HCT116 (cell line): ENCODE data around the gene LAMC2. TPM values are rescaled to one million over a fixed set of nuclear protein-coding genes. Genes with fewer than 3 reads are reported as not detected.

Source experiments
- ATAC-seq: fragments of 200-7000 bp; cut with Tn5 transposase; 2 replicates; pipeline ENCODE4 v1.9.1; 2020; ENCODE audit warnings: mild to moderate bottlenecking, moderate library complexity
- BruUV-seq: library from RNA; stranded (reverse); fragments of 400-500 nt; replicated peaks from 2 replicates; lab custom pipeline; 2021; lab: Mats Ljungman, UMichigan
- CTCF ChIA-PET: fragments of 300-600 bp; sonication (Branson Sonifier 250); formaldehyde crosslinking; loops from one replicate; lab custom pipeline; 2021; ENCODE audit warnings: antibody characterized with exemption; lab: Charles Lee
- POLR2A ChIA-PET: fragments of 300-600, 350-600 bp; sonication (Branson Sonifier 250); formaldehyde crosslinking; loops from one replicate; lab custom pipeline; 2021; ENCODE audit warnings: antibody characterized with exemption; lab: Charles Lee
- RAD21 ChIA-PET, 2 experiments: fragments of 300-600 bp; sonication (Branson Sonifier 250); formaldehyde crosslinking; loops; one replicate each; lab custom pipeline; 2023; ENCODE audit warnings: low total read pairs in 2 of 2; ENCODE audit not compliant: uncharacterized antibody in 2 of 2, unreplicated experiment in 2 of 2, low non-redundant PET in 1 of 2; lab: Charles Lee
- DNase-seq: peaks from one replicate; pipeline ENCODE4 v3.0.0-alpha.2; 2010; ENCODE audit warnings: low read depth, low spot score
- H2AFZ ChIP-seq: fragments of 200-600 bp; shearing (Covaris generic), sonication (generic); 2 replicates; pipeline ENCODE4 v1.6.1; 2017; ENCODE audit warnings: low read depth, mixed run types, mixed read lengths, antibody characterized with exemption, low read length; ENCODE audit not compliant: poor library complexity, severe bottlenecking
- H3K27ac ChIP-seq: 2 replicates; pipeline ENCODE4 v1.5.1; 2012; ENCODE audit warnings: low read depth, low read length
- H3K27me3 ChIP-seq: fragments of 200-600 bp; sonication (generic); 2 replicates; pipeline ENCODE4 v1.6.1; 2016; ENCODE audit warnings: mixed run types, low read length, mixed read lengths; ENCODE audit not compliant: insufficient read depth
- H3K36me3 ChIP-seq, 2 experiments: fragments of 200-500 bp in 1 of 2; fragments of 200-600 bp in 1 of 2; sonication (Bioruptor generic) in 1 of 2; sonication (generic) in 1 of 2; 2 replicates each; pipeline versions ENCODE4 v1.5.1 to v1.6.1; 2014 to 2016; ENCODE audit warnings: low read length in 2 of 2, inconsistent platforms in 1 of 2, mixed read lengths in 1 of 2, mixed run types in 1 of 2; ENCODE audit not compliant: insufficient read depth in 2 of 2, control insufficient read depth in 1 of 2
- H3K4me1 ChIP-seq, 2 experiments: fragments of 200-600 bp in 1 of 2; sonication (generic) in 1 of 2; 2 replicates each; pipeline versions ENCODE4 v1.5.1 to v1.6.1; 2012 to 2017; ENCODE audit warnings: low read length in 2 of 2, inconsistent platforms in 1 of 2, mild to moderate bottlenecking in 1 of 2, mixed read lengths in 1 of 2, mixed run types in 1 of 2, moderate library complexity in 1 of 2; ENCODE audit not compliant: insufficient read depth in 2 of 2, control insufficient read depth in 1 of 2
- H3K4me2 ChIP-seq: fragments of 200-600 bp; sonication (generic); 2 replicates; pipeline ENCODE4 v1.6.1; 2017; ENCODE audit warnings: mixed run types, low read length, mixed read lengths
- H3K4me3 ChIP-seq, 2 experiments: fragments of 200-600 bp in 1 of 2; sonication (generic) in 1 of 2; replicated peaks in 1 of 2; 2 replicates each; pipeline ENCODE4 v1.5.1; 2011 to 2016; ENCODE audit warnings: low read length in 2 of 2, control low read depth in 1 of 2, low read depth in 1 of 2, mild to moderate bottlenecking in 1 of 2, mixed read lengths in 1 of 2, mixed run types in 1 of 2
- H3K79me2 ChIP-seq: fragments of 200-600 bp; sonication (generic); 2 replicates; pipeline ENCODE4 v1.6.1; 2017; ENCODE audit warnings: mild to moderate bottlenecking, mixed run types, low read length, moderate library complexity, mixed read lengths; ENCODE audit not compliant: insufficient read depth
- H3K9ac ChIP-seq: fragments of 200-600 bp; sonication (generic); 2 replicates; pipeline ENCODE4 v1.6.1; 2016; ENCODE audit warnings: low read length, mixed read lengths
- H3K9me2 ChIP-seq: fragments of 200-600 bp; sonication (generic), shearing (Covaris generic); 2 replicates; pipeline ENCODE4 v1.6.1; 2017; ENCODE audit warnings: mixed run types, mild to moderate bottlenecking, moderate library complexity; ENCODE audit not compliant: insufficient read depth
- H3K9me3 ChIP-seq, 2 experiments: fragments of 200-500 bp in 1 of 2; fragments of 200-600 bp in 1 of 2; sonication (Bioruptor generic) in 1 of 2; sonication (generic) in 1 of 2; 2 replicates each; pipeline ENCODE4 v1.6.1; 2014 to 2017; ENCODE audit warnings: low read length in 2 of 2, mixed read lengths in 2 of 2, inconsistent platforms in 1 of 2, low read depth in 1 of 2, mild to moderate bottlenecking in 1 of 2, mixed run types in 1 of 2, moderate library complexity in 1 of 2; ENCODE audit not compliant: control insufficient read depth in 1 of 2, insufficient read depth in 1 of 2
- H4K20me1 ChIP-seq: fragments of 200-600 bp; sonication (generic), shearing (Covaris generic); 2 replicates; pipeline ENCODE4 v1.6.1; 2017; ENCODE audit warnings: mixed run types, mild to moderate bottlenecking, moderate library complexity; ENCODE audit not compliant: insufficient read depth
- ATF3 ChIP-seq: IDR thresholded peaks from 2 replicates; pipeline ENCODE4 v1.6.1; 2012
- CEBPB ChIP-seq: IDR thresholded peaks from 2 replicates; pipeline ENCODE4 v1.6.1; 2012; ENCODE audit warnings: low read depth
- EGR1 ChIP-seq: IDR thresholded peaks from 2 replicates; pipeline ENCODE4 v1.6.1; 2012; ENCODE audit warnings: low read depth
- ELF1 ChIP-seq: IDR thresholded peaks from 2 replicates; pipeline ENCODE4 v1.6.1; 2012; ENCODE audit warnings: low read depth, borderline replicate concordance
- EZH2 ChIP-seq: fragments of 200-600 bp; sonication (generic); IDR thresholded peaks from 2 replicates; pipeline ENCODE4 v1.6.1; 2017; ENCODE audit warnings: antibody characterized with exemption, mixed run types
- RAD21 ChIP-seq: IDR thresholded peaks from 2 replicates; pipeline ENCODE4 v1.6.1; 2012; ENCODE audit warnings: low read depth, mild to moderate bottlenecking
- SIN3A ChIP-seq: IDR thresholded peaks from 2 replicates; pipeline ENCODE4 v1.6.1; 2012; ENCODE audit warnings: low read depth
- SP1 ChIP-seq: IDR thresholded peaks from 2 replicates; pipeline ENCODE4 v1.6.1; 2012; ENCODE audit warnings: low read depth
- TCF7L2 ChIP-seq: IDR thresholded peaks from 2 replicates; pipeline ENCODE4 v1.7.0; 2011; ENCODE audit warnings: borderline replicate concordance, inconsistent platforms; ENCODE audit not compliant: insufficient read depth, insufficient read length; ENCODE audit errors: extremely low read depth
- ZFX ChIP-seq: fragments of 450-650 bp; IDR thresholded peaks from 2 replicates; pipeline ENCODE4 v1.6.1; 2017
- intact Hi-C: fragments of 100-400 bp; cut with micrococcal nuclease; formaldehyde crosslinking; loops from 2 replicates; pipeline ENCODE4 v1.10.0; 2022
- total RNA-seq: library from RNA; stranded (reverse); gene quantifications from one replicate; pipeline ENCODE4 v1.2.1, GENCODE V29; 2021; ENCODE audit not compliant: unreplicated experiment
- TF ChIP-seq, protein P1 (sequence below): IDR thresholded peaks from 2 replicates; pipeline ENCODE4 v1.6.1; 2012; ENCODE audit warnings: low read depth
- TF ChIP-seq, protein P2 (sequence below): IDR thresholded peaks from 2 replicates; pipeline ENCODE4 v1.6.1; 2012
- TF ChIP-seq, protein P3 (sequence below), 3 experiments: fragments of 200-600 bp in 1 of 3; sonication (generic) in 1 of 3; IDR thresholded peaks in 2 of 3; conservative IDR thresholded peaks in 1 of 3; 2 replicates each; pipeline ENCODE4 v1.5.1; 2012 to 2017; ENCODE audit warnings: low read depth in 2 of 3, low read length in 2 of 3, antibody characterized with exemption in 1 of 3, borderline replicate concordance in 1 of 3, control low read depth in 1 of 3, mild to moderate bottlenecking in 1 of 3, mixed read lengths in 1 of 3, mixed run types in 1 of 3, moderate library complexity in 1 of 3; ENCODE audit not compliant: insufficient read depth in 1 of 3

The LAMC2 gene
- total RNA-seq, 1 experiment from 2014 or later: 22.2 TPM

- no peaks in the 10 kb centered on the region for H3K9me3 ChIP-seq
- no peak overlapping the region for H3K27ac ChIP-seq
- no peak overlapping the region for H3K4me2 ChIP-seq
- H3K4me3 ChIP-seq: no peak overlapping the region
- H3K79me2 ChIP-seq: no peaks in the 10 kb centered on the region
- TF ChIP-seq EGR1 (no peak), TCF7L2 (no peak), ELF1 (no peak), ZFX (no peak), SP1 (no peak), CEBPB (no peak), EZH2 (no peak), SIN3A (no peak), ATF3 (no peak), RAD21 (no peak)
- TF ChIP-seq, protein P1, sequence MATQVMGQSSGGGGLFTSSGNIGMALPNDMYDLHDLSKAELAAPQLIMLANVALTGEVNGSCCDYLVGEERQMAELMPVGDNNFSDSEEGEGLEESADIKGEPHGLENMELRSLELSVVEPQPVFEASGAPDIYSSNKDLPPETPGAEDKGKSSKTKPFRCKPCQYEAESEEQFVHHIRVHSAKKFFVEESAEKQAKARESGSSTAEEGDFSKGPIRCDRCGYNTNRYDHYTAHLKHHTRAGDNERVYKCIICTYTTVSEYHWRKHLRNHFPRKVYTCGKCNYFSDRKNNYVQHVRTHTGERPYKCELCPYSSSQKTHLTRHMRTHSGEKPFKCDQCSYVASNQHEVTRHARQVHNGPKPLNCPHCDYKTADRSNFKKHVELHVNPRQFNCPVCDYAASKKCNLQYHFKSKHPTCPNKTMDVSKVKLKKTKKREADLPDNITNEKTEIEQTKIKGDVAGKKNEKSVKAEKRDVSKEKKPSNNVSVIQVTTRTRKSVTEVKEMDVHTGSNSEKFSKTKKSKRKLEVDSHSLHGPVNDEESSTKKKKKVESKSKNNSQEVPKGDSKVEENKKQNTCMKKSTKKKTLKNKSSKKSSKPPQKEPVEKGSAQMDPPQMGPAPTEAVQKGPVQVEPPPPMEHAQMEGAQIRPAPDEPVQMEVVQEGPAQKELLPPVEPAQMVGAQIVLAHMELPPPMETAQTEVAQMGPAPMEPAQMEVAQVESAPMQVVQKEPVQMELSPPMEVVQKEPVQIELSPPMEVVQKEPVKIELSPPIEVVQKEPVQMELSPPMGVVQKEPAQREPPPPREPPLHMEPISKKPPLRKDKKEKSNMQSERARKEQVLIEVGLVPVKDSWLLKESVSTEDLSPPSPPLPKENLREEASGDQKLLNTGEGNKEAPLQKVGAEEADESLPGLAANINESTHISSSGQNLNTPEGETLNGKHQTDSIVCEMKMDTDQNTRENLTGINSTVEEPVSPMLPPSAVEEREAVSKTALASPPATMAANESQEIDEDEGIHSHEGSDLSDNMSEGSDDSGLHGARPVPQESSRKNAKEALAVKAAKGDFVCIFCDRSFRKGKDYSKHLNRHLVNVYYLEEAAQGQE: no peak
- TF ChIP-seq, protein P2, sequence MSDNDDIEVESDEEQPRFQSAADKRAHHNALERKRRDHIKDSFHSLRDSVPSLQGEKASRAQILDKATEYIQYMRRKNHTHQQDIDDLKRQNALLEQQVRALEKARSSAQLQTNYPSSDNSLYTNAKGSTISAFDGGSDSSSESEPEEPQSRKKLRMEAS: no peak
- TF ChIP-seq, protein P3, sequence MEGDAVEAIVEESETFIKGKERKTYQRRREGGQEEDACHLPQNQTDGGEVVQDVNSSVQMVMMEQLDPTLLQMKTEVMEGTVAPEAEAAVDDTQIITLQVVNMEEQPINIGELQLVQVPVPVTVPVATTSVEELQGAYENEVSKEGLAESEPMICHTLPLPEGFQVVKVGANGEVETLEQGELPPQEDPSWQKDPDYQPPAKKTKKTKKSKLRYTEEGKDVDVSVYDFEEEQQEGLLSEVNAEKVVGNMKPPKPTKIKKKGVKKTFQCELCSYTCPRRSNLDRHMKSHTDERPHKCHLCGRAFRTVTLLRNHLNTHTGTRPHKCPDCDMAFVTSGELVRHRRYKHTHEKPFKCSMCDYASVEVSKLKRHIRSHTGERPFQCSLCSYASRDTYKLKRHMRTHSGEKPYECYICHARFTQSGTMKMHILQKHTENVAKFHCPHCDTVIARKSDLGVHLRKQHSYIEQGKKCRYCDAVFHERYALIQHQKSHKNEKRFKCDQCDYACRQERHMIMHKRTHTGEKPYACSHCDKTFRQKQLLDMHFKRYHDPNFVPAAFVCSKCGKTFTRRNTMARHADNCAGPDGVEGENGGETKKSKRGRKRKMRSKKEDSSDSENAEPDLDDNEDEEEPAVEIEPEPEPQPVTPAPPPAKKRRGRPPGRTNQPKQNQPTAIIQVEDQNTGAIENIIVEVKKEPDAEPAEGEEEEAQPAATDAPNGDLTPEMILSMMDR (IDR thresholded peaks at IDR 0.05 in 2 of 3, conservative IDR thresholded peaks at IDR 0.05 in 1 of 3; ENCODE audit: borderline replicate concordance in 1 of 3, insufficient read depth in 1 of 3, low read depth in 2 of 3, low read length in 2 of 3): no peak
- TF ChIP-seq, all 23 proteins: peak for 0
- Histone ChIP-seq H3K4me1 (peaks cover 8 to 20% of the 10 kb centered on the region in 2 experiments), H4K20me1 (no peaks in the 10 kb centered on the region), H3K9me2 (no peaks in the 10 kb centered on the region), H3K27me3 (no peaks in the 10 kb centered on the region), H3K36me3 (no peaks in the 10 kb centered on the region), H2AFZ (no peak overlapping the region), H3K9ac (no peak overlapping the region)
- ATAC-seq: no peak
- ChIA-PET CTCF (no interaction called here), RAD21 (no interaction called here), POLR2A (no interaction called here)
- no peak for DNase-seq
- intact Hi-C loops: no loop called here
- BruUV-seq: no TSS peak
These were observed 8.0 kb downstream of the LAMC2 start for GRCh38 chr1:183193963-183194525.
